ENCODE data around the gene RTP4.

Gene RTP4

GRCh38 chr3:187321766-187322165 is 46.4 kb upstream of the RTP4 start:
- no peak for DNase-seq (ENCODE audit: low read depth in 1 of 2, low spot score in 1 of 2)
- TF ChIP-seq CTCF (IDR thresholded peaks at IDR 0.05; ENCODE audit: insufficient read depth, low read length) (no peak), POLR2AphosphoS5 (IDR thresholded peaks at IDR 0.05; ENCODE audit: low read depth) (no peak), REST (IDR thresholded peaks at IDR 0.05; ENCODE audit: insufficient replicate concordance, low read depth) (no peak), SPI1 (IDR thresholded peaks at IDR 0.05; ENCODE audit: borderline replicate concordance, low read depth) (no peak), GABPA (IDR thresholded peaks at IDR 0.05; ENCODE audit: low read depth) (no peak)
- Histone ChIP-seq H3K4me3 (replicated peaks; ENCODE audit: insufficient read depth, low read length) (no peak overlapping the region), H3K27me3 (ENCODE audit: insufficient read depth, poor library complexity, severe bottlenecking) (peaks cover 2% of the 10 kb centered on the region), H3K27ac (replicated peaks) (no peak overlapping the region)

- H3K27ac ChIP-seq (replicated peaks): no peak overlapping the region
- no peak overlapping the region for H3K4me3 ChIP-seq (replicated peaks; ENCODE audit: insufficient read depth, low read length)
- H3K27me3 ChIP-seq (ENCODE audit: insufficient read depth, poor library complexity, severe bottlenecking): peaks cover 2% of the 10 kb centered on the region
- no peak for DNase-seq (ENCODE audit: low read depth in 1 of 2, low spot score in 1 of 2)
- TF ChIP-seq SPI1 (IDR thresholded peaks at IDR 0.05; ENCODE audit: borderline replicate concordance, low read depth) (no peak), CTCF (IDR thresholded peaks at IDR 0.05; ENCODE audit: insufficient read depth, low read length) (no peak), GABPA (IDR thresholded peaks at IDR 0.05; ENCODE audit: low read depth) (no peak), REST (IDR thresholded peaks at IDR 0.05; ENCODE audit: insufficient replicate concordance, low read depth) (no peak)
These were observed 45.9 kb upstream of the RTP4 start for GRCh38 chr3:187322291-187322690.

- Histone ChIP-seq H3K4me3 (replicated peaks; ENCODE audit: insufficient read depth, low read length) (no peak overlapping the region), H3K27ac (replicated peaks) (no peak overlapping the region), H3K27me3 (ENCODE audit: insufficient read depth, poor library complexity, severe bottlenecking) (peaks cover 2% of the 10 kb centered on the region)
- TF ChIP-seq SPI1 (IDR thresholded peaks at IDR 0.05; ENCODE audit: borderline replicate concordance, low read depth) (no peak), CTCF (IDR thresholded peaks at IDR 0.05; ENCODE audit: insufficient read depth, low read length) (no peak), POLR2AphosphoS5 (IDR thresholded peaks at IDR 0.05; ENCODE audit: low read depth) (no peak), REST (IDR thresholded peaks at IDR 0.05; ENCODE audit: insufficient replicate concordance, low read depth) (no peak), GABPA (IDR thresholded peaks at IDR 0.05; ENCODE audit: low read depth) (no peak)
- DNase-seq (ENCODE audit: low read depth in 1 of 2, low spot score in 1 of 2): no peak
These were observed 45.1 kb upstream of the RTP4 start for GRCh38 chr3:187323091-187323490.
